T-helper 9 cell (primary cell): ENCODE measurements around the gene FBXO10.

Experiments
- DNase-seq: peaks from one replicate; pipeline ENCODE4 v3.0.0-alpha.2; 2020

The FBXO10 gene

GRCh38 chr9:37593883-37594448 lies 17.8 kb upstream of the FBXO10 start:
- DNase-seq: no peak

GRCh38 chr9:37592108-37592951 lies 16.1 kb upstream of the FBXO10 start, which contains the start of gene TOMM5:
TOMM5 (minus strand) TSS chr9:37592597; CDS start chr9:37592532, 65 bp downstream.
- DNase-seq: peak; percentile 87

GRCh38 chr9:37587521-37587920 lies 11.3 kb upstream of the FBXO10 start:
- no peak for DNase-seq

GRCh38 chr9:37583522-37584121 lies 7.4 kb upstream of the FBXO10 start:
- DNase-seq: no peak

GRCh38 chr9:37582548-37583157 lies 6.5 kb upstream of the FBXO10 start:
- no peak for DNase-seq

- DNase-seq: no peak
Measured at GRCh38 chr9:37575511-37575914, 667 bp downstream of the FBXO10 start.

GRCh38 chr9:37575001-37575400 lies 1.2 kb downstream of the FBXO10 start:
- DNase-seq: no peak

- no peak for DNase-seq
Measured at GRCh38 chr9:37574241-37574721, 1.9 kb downstream of the FBXO10 start.

- DNase-seq: no peak
Measured at GRCh38 chr9:37571282-37571681, 4.9 kb downstream of the FBXO10 start.

GRCh38 chr9:37566716-37567115 lies 9.5 kb downstream of the FBXO10 start:
- DNase-seq: no peak

GRCh38 chr9:37565661-37566618 lies 10.2 kb downstream of the FBXO10 start:
- DNase-seq: no peak

GRCh38 chr9:37564916-37565315 lies 11.3 kb downstream of the FBXO10 start:
- no peak for DNase-seq

- DNase-seq: no peak
Measured at GRCh38 chr9:37563806-37564513, 12.2 kb downstream of the FBXO10 start.

- DNase-seq: no peak
Measured at GRCh38 chr9:37562826-37563225, 13.4 kb downstream of the FBXO10 start.

- no peak for DNase-seq
Measured at GRCh38 chr9:37561682-37562081, 14.5 kb downstream of the FBXO10 start.

GRCh38 chr9:37559855-37560592 lies 16.2 kb downstream of the FBXO10 start:
- DNase-seq: no peak

GRCh38 chr9:37559125-37559524 lies 17.1 kb downstream of the FBXO10 start:
- no peak for DNase-seq

GRCh38 chr9:37555786-37556185 lies 20.4 kb downstream of the FBXO10 start:
- DNase-seq: no peak

- DNase-seq: no peak
Measured at GRCh38 chr9:37554318-37554717, 21.9 kb downstream of the FBXO10 start.

- DNase-seq: no peak
Measured at GRCh38 chr9:37551888-37552287, 24.3 kb downstream of the FBXO10 start.

GRCh38 chr9:37551468-37551867 lies 24.7 kb downstream of the FBXO10 start:
- DNase-seq: no peak
